SKM-1 (cell line): ENCODE data around the gene C10orf71.

Source experiments
- DNase-seq: peaks from one replicate; lab custom pipeline; 2025; ENCODE audit not compliant: unreplicated experiment; lab: John Stamatoyannopoulos, UW

The C10orf71 gene

DNA sequence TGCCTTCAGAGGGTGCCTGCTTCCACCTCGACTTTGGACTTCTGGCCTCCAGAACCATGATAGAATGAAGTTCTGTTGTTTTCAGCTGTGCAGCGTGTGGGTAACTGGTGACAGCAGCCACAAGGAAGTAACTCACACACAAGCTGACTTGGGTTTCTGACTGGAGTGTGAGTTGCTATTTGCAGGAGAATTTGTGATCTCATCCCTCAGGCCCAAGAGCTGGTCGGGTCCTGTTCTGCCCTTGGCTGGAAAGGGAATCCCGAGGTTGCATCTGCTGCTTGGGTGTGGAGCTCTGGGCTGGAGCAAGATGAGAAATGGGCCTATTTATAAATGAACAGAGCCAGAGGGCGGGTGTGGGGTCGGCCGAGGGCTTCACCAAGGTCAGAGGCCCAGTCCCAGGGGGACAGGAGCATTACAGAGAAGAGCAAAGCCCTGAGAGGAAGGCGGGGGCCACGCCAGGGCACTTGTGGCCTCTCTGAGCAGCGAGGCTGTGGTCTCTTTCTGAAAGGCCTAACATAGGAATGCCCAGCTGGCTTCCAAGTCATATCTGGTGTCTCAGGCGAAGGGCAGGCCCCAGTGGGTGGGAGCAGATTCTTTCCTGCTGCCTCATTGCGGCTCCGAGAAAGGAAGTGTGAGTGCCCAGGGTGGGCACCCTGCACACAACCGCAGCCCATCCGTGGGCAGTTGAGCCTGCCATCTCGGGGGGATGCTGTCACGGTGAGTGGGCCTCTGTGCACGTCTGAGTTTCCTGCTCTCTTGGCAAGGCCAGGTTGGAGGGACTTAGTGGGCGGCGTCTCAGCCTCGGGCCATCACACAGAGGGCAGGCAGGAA lies 26.5 kb upstream of the C10orf71 start:
- DNase-seq = no peak

DNA sequence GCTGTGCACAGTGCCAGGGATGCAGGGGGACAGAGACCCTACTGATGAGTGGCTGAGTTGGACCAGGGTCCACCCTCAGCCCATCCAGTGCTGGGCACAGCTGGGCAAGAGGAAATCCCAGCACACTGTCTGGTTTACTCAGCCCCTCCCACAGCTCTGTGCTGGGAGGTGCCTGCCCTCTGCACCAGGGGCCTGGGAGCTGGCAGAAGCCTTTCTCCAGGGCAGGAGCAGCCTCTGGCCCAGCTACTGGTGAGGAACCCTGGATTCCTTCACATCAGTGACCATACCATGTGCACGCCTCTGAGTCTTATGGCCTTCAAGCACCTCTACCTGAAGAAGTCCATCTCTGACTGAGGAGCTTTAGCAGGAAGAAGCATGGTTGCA lies 25.9 kb upstream of the C10orf71 start:
- DNase-seq = no peak

DNA sequence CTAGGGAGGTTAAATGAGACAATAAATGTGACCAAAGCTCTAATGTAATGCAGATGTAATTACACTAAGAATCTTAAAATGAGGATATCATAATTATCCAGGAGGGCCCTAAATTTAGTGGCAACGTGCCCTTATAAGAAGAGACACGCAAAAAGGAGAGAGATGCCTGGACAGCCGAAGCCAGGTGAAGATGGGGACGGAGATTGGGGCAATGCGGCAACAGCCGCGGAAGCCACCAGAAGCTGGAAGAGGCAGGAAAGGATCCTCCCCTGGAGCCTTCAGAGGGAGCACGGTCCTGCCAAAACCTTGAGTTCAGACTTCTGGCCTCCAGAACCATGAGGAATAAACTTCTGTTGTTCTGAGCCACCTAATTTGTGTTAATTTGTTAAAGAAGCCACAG lies 25.3 kb upstream of the C10orf71 start:
- no peak for DNase-seq

DNA sequence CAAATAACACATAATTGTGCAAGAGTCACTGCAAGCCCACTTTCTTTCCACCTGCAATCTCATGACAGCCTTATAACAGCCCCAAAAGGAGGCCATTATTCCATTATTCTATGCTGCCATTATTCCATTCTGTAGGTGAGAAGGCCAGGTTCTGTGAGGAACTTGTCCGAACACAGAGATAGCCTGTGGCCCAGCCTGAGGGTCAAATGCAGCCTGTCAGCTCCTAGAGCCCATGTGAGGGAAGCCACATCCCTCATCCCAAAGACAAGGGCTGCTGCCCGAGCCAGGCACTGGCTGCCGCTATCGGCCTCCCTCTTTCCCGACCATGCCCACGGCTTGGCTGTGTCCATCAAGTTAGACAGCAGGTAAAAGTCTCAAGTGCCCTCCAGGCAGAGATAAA lies 24.1 kb upstream of the C10orf71 start:
- no peak for DNase-seq

DNA sequence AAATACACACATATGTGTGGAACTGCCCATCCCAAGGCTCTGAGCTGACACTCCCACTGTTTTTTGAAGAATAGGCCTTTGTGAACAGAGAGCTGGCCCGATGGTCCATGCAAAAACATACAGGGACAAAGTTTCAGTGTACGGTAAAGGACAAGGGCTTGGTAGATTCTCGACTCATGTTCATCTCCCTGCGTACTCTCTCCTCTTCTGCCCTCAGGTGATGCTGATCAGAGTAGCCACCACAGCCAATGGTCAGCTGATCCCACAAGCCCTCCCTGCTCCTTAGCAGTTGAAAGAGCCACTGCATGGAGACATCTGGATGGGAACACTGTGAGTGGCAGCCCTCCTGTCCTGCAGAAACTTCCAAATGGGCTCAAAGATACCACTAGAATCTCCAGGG lies 23.1 kb upstream of the C10orf71 start:
- DNase-seq = no peak

DNA sequence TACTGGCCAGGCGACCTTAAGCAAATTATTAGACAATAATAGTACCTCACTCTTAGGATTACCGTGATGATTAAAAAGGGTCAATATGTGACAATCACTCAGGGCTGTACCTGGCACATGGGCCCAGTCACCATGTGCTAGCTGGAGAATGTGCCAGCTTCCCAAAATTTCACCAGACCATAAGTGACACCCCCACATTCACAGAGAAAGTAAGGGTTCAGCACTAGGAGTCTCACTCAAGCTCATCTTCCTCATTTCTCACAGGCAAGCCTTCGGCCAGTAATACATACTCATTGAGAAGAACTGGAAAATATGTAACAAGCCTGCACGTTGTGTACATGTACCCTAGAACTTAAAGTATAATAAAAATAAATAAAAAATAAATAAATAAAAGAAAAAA lies 22.4 kb upstream of the C10orf71 start:
- DNase-seq = no peak

DNA sequence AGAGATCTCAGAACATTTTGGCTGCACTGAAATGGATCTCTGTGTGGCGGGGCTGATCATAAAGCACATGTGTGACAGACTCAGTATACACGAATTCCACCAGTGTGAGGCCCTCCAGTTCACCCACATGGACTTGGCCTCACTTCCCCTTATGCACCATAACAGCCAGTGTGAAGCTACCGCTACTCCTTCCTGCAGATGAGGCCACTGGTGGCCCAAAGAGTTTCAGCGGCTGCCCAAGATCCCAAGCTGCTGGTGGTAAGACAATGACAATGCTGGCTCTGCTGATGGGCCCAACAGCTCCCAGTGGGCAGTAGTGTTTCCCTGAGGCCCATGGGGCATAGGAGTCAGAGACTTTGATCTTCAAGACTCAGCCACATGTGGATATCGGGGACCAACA lies 21.0 kb upstream of the C10orf71 start:
- no peak for DNase-seq

DNA sequence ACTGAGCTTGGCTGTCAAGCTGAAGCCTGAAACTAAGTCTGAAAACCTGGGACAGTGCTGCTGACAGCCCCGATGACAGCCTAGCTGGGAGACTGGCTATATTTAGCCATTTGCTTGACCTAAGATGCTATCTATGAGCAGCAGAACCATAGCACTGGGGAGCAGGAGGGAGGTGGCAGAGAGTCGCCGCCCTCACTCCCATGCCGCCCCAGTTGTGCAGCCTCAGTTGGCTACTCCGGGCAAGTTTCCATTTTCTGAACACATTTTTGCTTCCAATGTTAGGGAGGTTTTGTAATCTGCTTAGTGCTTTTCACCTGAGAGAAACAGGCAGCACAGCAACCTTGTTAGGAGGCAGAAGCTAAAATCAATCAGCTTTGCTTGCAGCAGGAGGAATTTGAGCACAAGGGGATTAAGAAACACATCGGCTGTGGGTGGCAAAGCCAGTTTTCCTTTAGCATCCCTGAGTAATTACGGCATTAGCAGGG lies 20.4 kb upstream of the C10orf71 start:
- no peak for DNase-seq

DNA sequence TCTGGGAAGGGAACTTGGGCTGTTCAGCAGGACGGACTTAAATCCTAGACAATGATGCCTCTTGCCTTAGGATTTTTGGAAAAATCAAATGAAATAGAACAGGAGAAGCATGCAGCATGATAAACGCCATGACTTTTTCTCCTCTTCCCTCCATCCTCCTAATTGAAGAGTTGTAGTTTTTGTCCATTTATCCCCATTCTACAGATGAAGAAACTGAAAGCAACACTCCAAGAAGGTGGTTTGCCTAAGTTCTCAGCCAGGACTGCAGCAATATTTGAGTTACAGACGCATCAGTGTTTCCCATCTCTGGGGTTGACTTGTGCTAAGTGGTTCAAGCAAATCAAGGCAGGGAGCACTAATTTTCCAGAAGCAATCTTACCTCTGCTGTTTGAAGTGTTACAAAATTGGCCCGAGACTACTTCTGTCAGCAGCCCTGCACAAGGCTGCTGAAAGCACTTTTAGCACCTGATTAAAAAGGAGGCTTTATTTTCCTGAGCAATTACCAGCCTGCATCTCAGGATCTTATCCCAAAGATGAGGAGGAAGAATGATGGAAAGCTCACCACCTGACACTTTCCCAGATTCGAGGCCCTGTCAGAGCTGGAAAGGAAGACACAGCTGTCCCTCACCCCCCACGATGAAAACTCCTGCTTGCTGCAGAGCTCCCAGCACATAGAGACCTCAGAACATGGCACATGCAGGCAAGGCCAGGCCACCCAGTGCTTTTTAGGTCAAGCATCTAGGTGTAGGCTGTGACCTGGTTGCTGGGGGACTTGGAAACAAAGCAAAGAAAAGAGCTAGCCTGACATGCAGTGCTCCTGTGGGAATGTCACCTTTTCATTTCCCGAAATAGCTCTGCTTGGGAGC lies 19.7 kb upstream of the C10orf71 start:
- DNase-seq = no peak

DNA sequence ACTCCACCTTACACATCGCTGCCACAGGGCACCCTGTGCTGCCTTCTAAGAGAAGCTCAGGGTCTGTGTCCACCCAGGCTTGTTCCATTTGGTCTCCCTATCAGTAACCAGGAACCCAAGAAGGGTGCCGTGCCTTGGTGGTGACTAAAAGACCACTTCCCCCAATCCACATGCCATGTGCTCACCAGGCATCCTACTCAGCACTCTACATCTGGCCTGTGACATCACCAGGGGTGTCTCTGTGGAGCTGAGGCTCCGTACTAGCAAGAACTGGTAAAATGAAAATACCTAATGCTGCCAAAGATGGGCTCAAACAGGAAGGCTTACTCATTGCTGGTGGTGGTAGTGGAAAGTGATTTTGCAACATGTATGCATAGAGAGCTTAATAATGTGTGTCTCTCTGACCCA lies 19.0 kb upstream of the C10orf71 start:
- DNase-seq = no peak

DNA sequence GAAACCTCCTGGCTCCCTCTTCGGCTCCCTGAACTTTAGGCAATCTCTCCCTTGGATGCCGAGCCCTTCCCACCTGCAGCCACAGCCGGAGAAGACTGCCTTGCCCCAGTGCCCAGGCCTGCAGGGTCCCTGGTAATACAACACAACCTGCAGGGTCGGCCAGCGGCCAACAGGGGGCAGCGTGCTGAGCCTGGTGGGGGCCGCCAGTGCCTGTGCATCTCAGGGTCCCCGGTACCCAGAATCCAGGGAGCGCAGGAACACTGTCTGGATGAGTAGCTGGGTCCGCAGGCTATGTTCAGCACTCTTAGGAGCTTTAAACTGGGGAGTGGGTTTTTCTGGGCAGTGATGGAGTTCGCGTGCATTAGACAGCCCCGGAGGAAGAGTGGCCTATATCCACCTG lies 17.5 kb upstream of the C10orf71 start:
- no peak for DNase-seq

DNA sequence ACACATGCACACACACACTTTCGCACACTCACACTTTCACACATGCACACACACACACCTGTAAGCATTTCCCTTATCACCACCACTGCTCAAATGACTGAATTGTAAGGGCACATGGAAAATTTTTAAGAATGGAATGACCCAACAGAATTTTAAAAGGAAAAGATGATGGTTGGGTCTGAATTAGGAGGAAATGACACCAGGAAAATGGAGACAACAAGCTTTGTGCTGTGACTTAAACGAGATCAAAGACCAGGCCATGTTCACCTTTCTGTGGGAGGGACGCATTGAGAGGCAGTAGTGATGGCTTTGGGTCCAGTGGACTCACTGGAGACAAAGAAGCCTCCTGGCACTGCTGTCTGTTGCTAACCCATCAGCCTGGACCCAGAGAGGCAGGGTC lies 16.7 kb upstream of the C10orf71 start:
- DNase-seq = no peak

DNA sequence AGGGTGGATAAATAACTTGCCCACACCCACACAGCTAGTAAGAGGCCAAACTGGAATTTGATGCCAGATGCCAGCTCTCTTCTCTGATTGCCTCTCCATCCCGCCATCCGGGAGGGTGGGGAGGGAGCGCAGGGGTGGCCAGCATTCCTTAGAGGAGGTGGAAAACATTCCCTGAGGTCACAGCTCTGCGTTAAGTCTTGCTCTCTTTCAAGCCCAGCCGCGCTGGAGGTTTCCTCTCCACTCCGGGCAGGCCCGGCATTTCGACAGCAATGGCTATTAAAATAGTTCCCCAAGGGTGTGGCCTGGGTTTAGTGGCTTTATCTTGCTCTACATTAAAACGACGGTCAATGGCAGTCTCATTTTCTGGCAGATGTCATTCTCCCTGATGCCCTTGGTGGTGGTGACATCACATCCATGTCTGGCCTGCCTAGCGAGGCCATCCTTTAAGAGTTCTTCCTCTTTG lies 16.1 kb upstream of the C10orf71 start:
- no peak for DNase-seq

DNA sequence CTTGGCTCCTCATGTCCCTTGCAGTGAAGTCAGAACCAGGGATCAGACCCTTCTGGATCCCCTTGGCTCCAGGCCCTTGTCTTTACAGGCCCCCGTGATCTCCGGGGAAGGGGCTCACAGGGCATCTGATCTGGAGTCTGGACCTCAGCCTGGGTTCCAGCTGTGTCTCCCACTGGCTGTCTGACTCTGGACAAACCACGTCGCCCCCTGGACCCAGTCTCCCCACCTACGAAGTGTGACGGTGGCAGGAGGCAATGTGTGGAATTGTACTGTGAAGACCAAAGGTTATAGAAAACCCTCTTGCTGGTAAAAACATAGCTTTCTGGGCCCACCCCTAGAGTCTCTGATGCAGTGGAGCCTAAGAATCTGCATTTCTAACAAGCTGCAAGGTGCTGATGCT lies 15.5 kb upstream of the C10orf71 start:
- DNase-seq = no peak

DNA sequence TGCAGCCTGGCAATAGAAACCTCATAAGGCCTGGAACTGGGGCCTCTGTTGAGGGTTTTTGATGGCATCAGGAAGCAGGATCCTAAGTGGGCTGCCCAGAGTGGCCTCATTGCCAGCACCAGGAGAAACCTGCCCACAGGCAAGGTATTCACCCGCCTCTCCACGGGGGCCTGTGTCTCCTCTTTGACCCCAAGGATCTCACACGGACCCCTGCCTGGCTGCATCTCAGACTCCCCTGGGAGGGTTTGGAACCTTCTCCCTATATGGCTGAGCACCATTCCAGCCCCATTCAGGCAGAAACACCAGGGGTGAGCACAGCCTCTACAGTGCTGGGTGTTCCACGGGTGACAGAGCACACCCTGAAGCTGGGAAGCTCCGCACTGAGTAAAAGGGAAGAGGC lies 14.6 kb upstream of the C10orf71 start:
- DNase-seq = no peak

DNA sequence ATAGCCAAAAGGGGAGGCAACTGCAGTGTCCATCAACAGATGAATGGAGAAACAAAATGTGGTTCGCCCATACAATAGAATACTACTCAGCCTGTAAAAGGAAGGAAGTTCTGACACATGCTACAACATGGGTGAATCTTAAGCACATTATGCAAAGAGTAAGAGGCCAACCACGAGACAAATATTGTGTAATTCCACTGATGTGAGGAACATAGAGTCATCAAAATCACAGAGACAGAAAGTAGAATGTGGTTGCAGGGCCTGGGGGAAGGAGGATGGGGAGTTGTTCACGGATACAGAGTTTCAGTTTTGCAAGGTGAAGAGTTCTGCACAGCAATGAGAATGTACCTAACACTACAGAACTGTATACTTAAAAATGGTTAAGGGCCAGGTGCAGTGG lies 13.7 kb upstream of the C10orf71 start:
- DNase-seq = peak; percentile 53

DNA sequence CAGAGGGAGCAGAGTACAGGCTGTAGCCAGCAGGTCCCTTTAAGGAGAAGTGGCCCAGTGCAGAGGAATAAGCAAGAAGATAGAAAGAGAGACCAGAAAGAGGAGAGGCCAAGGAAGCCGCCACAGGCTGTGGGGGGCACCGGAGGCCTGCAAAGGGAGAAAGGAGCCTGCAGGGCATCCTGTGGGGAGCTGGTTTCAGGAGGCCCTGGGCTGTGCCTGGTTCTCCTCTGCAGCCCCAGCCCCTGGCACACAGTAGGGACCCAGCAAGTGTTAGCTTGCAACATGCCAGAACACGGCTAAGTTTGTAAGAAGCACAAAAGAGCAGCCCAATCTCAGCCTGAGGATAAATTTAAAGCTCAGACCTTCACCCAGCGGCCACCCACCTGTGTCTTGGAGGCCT lies 12.3 kb upstream of the C10orf71 start:
- DNase-seq = no peak

DNA sequence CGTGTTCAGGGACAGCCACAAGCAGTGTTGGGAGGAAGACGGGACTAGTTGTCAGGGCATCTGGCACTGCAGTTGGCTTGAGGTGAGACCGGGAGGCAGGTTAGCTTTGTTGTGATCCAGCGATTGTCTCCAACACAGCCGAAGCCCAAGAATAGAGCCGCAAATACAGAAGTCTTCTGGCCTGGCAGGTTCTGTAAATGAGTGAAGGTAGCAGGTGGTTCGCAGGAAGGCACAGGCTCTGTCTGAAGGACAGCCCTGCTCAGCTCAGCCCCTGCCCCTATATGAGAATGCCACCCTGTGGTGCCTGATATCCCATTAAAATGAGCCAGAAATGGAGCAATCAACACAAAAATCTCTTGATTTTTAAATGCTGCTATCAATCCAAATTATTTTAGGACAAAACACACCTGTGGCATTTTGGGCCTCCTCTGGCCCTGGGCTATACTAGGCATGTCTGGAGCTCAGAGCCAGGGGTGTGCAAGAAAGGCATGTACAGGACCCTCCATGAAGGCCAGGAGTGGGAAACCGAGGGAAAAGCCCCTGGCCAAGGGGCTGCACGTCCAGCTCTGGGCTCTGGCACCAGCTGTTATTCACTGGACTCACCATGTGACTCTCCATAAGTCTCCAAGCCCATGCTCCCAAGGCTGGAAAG lies 11.2 kb upstream of the C10orf71 start:
- DNase-seq = no peak

DNA sequence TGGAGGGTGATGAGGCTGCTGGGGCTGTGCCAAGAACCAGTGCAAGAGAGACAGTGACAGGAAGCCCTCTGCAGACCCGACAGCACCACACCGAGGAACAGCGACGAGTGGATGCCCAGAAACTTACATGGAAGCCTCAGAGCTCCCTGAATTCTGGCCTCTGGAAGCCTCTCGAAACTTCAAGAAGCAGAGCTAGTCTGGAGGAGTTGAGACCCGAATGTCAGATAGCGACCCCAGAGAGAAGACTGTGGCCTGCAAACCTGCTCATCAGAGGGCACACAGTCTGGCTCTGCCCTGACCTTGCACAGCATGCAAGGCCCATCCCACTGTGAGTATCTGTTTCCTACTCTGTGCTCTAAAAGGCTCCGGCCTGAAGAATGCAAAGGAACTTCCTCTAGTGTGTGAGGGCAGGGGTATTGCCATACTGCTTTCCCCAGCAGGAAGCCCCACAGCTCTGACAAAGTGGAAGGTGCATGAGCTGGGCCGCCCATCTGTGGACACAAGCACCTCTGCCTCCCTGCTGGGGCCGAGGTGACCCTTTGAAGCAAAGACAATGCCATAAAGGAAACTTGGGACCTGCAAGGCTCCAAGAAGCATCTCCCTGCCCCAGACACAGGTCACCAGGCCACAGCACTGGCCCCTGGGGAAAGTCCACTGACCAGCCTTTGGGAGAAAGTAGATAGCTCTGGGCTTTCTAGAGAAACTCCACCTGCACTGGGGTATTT lies 10.5 kb upstream of the C10orf71 start:
- no peak for DNase-seq

DNA sequence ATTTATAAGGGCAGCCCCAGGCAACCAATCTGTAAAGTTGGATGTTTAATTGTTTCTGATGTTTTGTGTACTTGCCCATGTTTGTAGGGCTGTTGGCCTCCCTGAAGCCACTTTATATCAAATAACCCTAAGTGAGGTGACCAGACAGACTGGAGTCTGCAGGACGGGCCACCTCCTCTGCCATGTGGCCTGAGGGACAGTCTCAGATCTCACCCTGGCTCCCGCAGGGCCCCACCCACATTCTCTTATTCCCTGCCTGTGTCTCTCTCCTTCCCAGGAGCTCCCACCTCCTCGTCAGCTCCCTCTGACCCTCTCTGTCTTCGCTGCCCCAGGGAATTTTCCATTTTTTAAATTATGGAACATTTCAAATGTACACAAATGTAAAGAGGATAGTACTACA lies 9.5 kb upstream of the C10orf71 start:
- no peak for DNase-seq

DNA sequence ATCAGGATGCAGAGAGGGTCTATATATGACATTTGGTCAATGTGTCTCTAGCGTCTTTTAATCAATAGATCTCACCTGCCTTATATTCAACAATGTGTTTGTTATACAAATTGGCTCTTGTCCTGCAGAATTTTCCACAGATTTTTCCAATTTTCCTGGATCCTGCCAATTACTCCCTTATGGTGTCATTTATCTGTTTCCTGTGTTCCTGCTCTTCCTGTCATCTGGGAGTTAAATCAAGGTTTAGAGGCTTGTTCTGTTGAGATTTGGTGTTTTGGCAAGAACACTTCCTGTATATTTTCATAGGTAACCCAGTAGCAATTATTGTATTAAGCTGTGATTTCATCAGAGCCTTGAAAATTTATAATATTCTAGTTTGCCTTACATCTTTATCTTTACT lies 8.8 kb upstream of the C10orf71 start:
- DNase-seq = no peak
